ENCODE results near the gene SAA1.
"Not testable (repeated sequence)": the region's sequence is repeated elsewhere in the genome, so short reads cannot be mapped to it uniquely, and the experiment has no call there.

DNA sequence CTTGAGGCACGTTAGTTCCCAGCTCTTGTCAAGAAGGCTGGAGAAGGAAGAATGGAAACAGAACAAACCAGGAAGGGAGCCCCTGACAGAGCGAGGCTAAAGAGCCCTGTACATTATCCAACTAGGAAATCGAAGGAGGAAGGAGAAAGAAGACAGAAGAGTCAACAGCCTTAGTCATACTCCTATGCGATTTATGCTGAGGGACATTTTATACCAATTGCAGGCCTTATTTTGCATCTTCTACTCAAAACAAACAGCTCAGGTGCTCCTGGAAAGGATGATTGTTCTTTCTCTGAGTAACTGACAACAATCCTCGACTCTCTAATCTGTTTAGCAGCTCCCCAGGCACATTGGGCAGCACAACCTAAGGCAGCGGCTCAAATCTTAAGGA is 18.9 kb upstream of the SAA1 start:
- TF ChIP-seq CTCF (IDR thresholded peaks at IDR 0.05); TCF7L2 (IDR thresholded peaks at IDR 0.05; ENCODE audit: low read depth, low read length); POLR2AphosphoS5 (IDR thresholded peaks at IDR 0.05; ENCODE audit: low read depth, low read length): not testable (repeated sequence)
